Adipose tissue (tissue), 3 donors: ENCODE data around the gene ADGRG6. TPM values are rescaled to one million over a fixed set of nuclear protein-coding genes. Genes with fewer than 3 reads are reported as not detected.

Source experiments
- H3K27ac ChIP-seq: one replicate; pipeline ENCODE4 v1.5.1; 2013; ENCODE audit warnings: low read depth, low read length
- WGBS, 3 donors: extraction: QIAGEN DNeasy Blood & Tissue Kit; methylation state at CpG; one replicate each; pipeline ENCODE4 v1.1.7; 2013; 5-methylcytosine and 5-hydroxymethylcytosine counted together
- polyA plus RNA-seq, 3 donors: library from polyadenylated mRNA; stranded (reverse); fragments of 200-250 nt; gene quantifications; one replicate each; pipeline ENCODE4 v1.2.3, GENCODE V29; 2013
- donor health status: healthy with polysubstance abuse.
- donor health status: Bipolar disorder and iron deficiency.
- donor health status: healthy.

ADGRG6 gene
- polyA plus RNA-seq, 3 donors = 1.3 to 2.8 (median 1.9) TPM

DNA sequence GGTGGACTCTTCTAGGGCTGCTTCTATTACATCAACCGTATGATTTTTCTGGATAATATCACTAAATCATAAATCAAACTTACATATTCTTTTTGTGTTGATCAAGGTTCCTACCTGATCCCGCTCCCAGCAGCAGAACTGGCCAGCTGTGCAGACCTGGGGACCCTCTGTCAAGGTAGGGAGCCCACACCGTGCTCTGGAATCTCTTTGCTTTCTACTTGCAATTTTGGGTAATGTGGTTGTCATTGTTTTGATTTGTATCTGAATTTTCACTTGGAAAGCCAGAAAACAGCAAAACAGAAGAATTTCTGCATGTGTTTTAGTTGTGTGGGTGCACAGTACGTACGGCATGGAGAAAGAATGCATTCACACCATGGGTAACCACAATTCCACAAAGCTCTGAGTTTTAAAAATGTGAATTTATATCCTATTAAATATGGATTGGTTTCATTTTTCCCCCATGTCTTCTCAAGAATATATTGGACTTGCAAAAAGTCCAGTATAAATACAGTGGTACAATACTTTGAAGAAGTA is 80.1 kb downstream of the ADGRG6 start:
- no peak overlapping the region for H3K27ac ChIP-seq
- 71 to 85% (median 81%) methylated on average over 5 of the region's 5 CpGs for WGBS, 3 donors

DNA sequence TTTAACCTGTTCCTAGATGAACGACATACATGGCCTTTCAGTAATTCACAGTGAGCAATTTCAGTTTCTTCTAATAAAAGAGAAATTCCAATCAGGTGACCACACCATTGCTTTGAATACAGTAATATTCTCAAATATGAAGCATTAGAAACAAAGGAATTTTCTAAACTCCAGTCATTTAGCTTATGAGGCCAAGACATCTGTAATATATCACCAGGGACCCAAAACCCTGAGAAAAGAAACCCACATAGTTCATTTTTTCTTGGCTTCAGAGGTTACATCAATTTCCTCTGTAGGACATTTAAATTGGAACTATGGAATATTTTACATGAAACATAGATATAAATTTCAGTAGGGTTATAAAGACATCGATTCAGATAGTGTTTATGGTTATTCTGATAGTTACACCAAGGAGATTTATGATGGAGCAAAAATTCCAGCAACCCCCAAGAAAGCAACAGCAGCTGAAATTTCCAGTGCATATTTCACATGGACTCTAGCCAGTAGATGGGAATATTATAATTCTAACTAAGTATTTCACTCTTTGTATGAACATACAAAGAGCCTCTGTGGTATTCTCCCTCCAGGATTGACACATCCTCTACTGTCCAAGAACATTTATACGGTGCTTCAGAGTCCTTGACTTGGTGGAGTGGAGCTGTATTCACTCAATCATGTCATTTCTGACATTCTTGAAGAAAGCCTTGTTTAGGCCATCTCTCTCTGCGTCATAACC is 82.9 kb downstream of the ADGRG6 start:
- WGBS, 3 donors = 62 to 81% (median 67%) methylated on average over 4 of the region's 4 CpGs

DNA sequence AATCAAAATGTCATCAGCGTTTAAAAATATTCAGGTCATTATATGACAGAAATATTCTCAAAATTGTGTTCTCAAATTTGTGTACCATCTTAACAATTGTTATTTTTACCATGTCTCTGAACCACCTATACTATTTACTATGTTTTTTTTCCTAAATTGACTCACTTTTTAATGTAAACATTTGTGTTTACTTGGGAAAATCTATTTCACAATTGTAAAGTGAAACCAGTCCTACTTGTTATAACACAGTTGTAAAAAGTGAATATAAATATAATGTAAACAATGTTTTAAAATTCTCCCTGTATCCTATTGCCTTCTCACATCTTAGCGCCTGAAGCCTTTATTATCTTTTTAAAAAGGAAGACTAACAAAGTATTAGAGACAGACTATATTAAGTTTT is 83.5 kb downstream of the ADGRG6 start:
- no peak overlapping the region for H3K27ac ChIP-seq
- WGBS, 3 donors = 87 to 90% (median 88%) methylated on average over 2 of the region's 2 CpGs

More for the DNA sequence above, 82.9 kb downstream of the ADGRG6 start:
- no peak overlapping the region for H3K27ac ChIP-seq

DNA sequence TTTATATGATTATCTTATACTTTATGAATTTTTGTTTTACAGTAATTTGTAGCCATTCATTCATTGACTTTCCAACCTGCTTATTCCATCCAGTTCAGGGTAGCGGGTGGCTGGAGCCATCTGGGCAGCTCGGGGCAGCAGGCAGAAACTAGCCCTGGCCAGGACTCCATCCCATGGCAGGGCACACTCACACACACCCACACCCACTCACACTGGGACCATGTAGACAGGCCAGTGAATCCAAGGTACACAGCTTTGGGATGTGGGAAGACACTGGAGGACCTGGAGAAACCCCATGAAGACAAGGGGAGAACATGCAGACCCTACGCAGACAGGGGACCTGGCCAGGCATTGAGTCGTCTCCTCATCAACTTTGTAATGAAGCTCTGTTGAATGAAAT is 84.8 kb downstream of the ADGRG6 start:
- 92 to 95% (median 92%) methylated on average over 4 of the region's 4 CpGs for WGBS, 3 donors
- no peak overlapping the region for H3K27ac ChIP-seq

DNA sequence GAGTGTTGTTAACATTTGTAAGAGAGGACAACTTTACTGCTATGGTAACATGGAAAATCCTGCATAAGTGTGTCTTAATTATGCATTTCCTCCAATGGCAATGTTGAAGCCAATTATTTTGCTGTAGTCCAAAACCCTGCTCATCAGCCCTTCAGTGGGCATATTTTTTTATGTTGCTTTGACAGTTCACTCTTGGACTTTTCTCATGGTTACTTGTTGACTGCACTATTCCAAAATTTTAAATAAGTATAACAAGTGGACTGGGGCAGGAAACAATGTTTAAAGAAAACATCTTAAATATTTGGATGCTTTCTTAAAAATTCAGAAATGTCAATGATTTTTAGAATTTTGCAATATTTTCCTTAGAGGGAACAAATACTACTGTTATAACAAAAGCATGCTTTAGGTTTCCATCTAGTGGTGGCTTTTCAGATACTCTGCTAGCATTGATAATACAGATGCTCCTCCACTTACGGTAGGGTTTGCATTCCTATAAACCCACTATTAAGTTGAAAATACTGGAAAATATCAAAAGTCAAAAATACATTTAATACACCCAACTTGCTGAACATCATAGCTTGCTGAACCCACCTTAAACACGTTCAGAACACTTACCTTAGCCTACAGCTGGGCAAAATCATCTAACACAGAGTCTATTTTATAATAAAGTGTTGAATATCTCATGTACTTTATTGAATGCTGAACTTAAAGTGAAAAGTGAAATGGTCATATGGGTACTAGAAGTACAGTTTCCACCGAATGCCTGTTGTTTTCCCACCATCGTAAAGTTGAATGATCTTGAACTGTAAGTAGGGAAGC is 86.4 kb downstream of the ADGRG6 start:
- H3K27ac ChIP-seq = no peak overlapping the region
- 29 to 37% (median 34%) methylated on average over 4 of the region's 4 CpGs for WGBS, 3 donors

DNA sequence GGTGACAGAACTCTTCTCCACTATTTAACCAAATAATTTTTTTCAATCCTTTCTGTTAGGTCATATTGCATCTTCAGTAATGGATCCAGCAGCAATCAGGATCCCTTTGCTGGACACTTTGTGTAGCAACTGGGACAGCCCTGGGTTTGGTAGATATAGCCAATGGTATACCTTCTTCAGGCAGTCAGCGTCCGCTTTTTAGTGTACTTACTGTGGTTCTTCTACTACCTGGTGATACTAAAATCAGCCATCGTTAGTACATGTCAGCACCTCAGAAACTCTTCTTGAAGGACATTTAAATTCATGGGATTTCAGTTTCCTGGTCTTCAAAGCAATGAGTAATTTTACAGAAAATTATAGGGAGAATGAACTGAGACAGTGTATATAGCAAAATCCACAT is 93.5 kb downstream of the ADGRG6 start:
- H3K27ac ChIP-seq = no peak overlapping the region
- 81 to 91% (median 87%) methylated on average over 3 of the region's 3 CpGs for WGBS, 3 donors

DNA sequence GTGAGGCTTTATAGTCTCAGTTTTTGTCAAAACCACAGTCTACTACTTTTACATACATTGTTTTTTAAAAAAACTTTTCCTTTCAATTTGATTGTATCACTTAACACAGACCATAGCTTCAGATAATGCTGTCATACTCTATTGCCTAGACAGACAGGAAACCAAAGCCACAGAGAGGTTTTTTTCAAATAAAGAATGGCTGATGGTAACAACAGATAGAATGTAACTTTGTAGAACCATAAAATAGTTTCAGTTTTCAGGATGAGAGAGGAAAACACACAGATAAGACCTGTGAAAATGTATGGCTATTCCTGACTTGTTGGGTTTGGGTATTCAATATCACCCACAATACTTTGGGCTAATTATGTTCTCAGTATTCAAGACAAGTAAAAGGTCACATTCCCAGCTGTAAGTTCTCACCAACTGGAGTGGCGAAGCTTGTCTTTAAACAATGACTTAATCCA is 94.0 kb downstream of the ADGRG6 start:
- 63 to 77% (median 69%) methylated on average over 1 of the region's 1 CpG for WGBS, 3 donors
- H3K27ac ChIP-seq = no peak overlapping the region

DNA sequence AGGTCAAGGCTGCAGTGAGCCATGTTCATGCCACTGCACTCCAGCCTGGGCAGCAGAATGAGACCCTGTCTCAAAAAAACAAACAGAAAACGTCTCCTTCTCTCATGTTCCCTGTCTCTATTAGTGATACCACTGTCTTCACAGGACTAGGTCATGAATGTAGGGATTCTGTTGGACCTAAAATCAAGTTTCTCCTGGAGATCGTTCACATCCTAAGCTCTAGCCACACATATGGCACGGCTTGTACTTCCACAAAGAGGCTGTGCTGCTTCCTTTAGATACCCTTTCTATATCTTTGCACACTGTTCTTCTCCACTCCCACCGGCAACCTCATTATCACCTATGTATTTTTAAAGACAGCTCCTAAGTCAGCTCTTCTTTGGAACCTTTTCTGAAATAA is 96.5 kb downstream of the ADGRG6 start:
- 73 to 92% (median 82%) methylated on average over 4 of the region's 4 CpGs for WGBS, 3 donors

DNA sequence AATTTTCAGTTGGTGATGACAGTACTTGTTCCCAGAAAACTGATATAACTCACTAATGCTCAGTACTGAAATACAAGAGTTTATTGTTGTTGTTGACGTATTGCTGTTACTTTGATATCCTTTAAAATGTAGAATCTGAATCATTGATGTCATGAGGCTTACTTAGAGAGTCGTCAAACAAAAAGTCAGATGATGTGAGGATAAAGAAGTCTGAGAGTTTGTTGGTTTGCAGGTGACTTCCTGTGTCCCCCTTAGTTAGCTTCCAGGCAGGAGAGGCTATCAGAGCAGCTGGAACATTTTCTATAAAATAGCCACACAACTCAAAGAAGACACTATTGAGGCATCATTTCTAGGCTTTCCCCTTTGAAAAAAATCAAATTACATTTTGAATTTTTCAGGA is 97.9 kb downstream of the ADGRG6 start:
- WGBS, 3 donors = 87 to 90% (median 88%) methylated on average over 2 of the region's 2 CpGs
- no peak overlapping the region for H3K27ac ChIP-seq

More for the DNA sequence above, 96.5 kb downstream of the ADGRG6 start:
- no peak overlapping the region for H3K27ac ChIP-seq

DNA sequence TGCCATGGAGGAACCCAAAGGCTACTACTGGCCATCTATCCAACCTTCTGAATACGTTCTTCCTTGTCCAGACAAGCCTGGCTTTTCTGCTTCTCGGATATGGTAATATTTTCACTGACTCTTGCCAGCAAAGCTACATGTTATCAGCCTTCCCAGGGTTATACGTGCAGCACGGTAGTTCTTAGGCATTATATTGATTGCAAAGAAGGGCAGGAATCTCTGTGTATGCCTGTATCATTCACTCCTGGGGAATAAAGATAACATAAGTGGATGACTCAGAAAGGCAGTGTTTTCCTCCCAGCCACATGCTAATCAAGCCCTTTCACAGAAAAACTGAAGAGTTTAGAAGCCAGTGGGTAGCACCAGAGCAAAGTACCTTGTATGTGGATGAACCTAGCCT is 98.7 kb downstream of the ADGRG6 start:
- 40 to 71% (median 70%) methylated on average over 4 of the region's 4 CpGs for WGBS, 3 donors
- no peak overlapping the region for H3K27ac ChIP-seq

DNA sequence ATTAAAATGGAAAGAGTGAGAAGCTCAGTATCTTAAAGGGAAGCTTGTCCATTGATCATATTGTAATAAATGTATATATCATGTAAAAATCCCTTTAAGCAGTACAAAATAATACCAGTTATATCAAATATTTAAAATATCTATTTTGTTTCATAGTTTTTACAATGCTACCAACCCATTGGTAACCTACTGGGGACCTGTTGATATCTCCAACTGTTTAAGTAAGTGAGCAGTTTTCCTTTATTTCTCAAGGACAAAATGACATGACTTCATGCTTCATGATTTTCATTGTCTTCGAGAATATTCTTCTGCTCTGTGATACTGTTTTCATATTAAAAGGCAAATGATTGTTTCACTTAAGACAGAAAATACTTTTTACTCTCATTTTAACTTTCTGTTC is 100.0 kb downstream of the ADGRG6 start:
- 82 to 86% (median 83%) methylated on average over 1 of the region's 1 CpG for WGBS, 3 donors
- no peak overlapping the region for H3K27ac ChIP-seq

DNA sequence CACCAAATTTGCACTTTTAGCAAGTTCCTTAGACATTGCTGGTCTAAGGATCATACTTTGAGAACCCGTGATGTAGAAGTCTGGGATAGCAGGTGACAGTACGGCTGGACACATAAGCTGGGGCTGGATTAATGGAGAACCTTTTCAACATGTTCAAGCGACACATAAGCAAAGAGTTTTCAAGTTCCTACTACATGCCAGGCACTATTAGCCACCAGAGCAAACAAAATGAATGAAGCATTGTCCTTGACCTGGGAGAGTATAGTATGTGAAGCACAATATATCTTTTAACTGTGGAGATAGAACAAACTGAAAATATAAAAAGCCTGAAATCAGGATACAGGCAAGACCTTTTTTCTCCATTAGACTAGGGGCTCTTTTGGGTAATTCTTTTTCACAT is 102.9 kb downstream of the ADGRG6 start:
- H3K27ac ChIP-seq = no peak overlapping the region
- 92 to 97% (median 96%) methylated on average over 3 of the region's 3 CpGs for WGBS, 3 donors

DNA sequence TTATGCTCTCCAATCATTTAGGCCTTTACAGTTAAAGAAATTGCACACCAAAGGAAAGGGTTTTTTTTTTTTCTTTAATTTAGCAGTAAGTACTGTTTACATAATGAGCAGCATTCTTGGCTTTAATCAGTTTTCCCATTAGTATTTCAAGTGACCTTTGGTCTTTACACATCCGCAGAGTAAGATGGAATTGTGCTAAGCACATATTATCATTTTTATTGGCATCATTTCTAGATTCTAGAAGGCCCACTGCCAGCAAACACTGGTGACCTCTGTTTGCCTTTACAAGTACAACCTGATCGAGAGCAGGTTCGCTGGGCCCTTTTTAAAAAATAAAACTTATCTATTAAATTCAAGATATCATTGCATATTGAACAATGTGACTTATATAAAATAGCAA is 104.3 kb downstream of the ADGRG6 start:
- no peak overlapping the region for H3K27ac ChIP-seq
- 14 to 65% (median 56%) methylated on average over 3 of the region's 3 CpGs for WGBS, 3 donors

DNA sequence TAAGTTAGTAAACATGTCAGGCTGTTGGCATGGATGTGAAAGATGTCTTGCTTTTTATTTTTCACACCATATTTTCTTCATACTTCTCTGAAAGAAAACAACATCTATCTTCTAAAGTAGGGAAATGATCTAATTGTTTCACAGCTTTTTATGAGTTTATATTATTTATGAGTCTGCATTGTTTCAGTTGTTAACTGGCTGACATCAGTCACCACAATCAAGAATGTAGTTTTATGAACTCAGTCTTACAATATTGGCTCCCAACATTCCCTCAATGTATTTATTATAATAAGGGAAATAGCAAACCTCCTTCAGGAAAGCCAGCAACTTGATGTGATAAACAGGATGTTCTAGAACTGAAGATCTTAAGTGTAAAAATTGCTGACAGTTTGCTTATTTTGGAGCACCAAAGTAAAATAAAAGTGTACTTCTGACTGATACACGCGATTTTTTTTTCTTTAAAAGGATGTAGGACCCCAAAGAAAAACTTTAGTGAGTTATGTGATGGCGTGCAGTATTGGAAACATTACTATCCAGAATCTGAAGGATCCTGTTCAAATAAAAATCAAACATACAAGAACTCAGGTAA is 106.0 kb downstream of the ADGRG6 start:
- H3K27ac ChIP-seq = no peak overlapping the region
- 65 to 79% (median 66%) methylated on average over 3 of the region's 3 CpGs for WGBS, 3 donors

DNA sequence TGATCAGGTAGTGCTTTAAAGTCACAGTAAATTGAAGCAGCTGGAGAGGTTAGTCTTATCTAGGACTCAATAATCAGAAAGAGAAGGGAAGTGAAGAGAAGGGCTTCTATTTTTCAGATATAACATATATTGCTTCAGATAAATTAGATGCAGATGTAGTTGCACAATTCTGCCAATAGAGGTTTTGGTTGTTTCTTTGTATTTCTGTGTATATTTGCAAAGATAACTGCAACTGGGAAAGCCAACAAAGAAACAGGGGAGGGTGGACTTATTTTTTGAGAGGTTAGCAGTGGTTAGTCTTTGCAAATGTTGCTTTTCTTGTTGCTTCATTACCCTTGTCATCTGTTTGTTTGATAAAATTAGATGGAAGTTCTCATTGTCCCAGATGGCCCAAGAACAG is 106.6 kb downstream of the ADGRG6 start:
- no peak overlapping the region for H3K27ac ChIP-seq

DNA sequence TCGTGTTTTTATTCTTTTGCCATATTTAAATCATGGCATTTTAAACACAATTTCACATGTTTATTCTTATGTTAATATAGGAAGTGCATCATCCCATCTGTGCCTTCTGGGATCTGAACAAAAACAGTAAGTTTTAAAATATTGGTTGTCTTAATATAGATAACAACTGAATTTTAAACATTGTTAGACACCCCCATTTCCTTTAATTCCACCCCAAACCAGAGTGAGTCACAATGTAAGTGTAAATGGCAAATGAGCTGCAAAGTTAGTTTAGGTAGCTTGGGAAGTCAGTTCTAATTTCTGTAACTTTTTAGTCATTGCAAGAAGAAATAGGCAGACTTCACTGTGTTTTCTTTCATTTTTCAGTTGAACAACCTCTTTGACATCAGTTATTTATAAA is 108.0 kb downstream of the ADGRG6 start:
- WGBS, 3 donors = 61 to 83% (median 75%) methylated on average over 1 of the region's 1 CpG
- H3K27ac ChIP-seq = no peak overlapping the region

DNA sequence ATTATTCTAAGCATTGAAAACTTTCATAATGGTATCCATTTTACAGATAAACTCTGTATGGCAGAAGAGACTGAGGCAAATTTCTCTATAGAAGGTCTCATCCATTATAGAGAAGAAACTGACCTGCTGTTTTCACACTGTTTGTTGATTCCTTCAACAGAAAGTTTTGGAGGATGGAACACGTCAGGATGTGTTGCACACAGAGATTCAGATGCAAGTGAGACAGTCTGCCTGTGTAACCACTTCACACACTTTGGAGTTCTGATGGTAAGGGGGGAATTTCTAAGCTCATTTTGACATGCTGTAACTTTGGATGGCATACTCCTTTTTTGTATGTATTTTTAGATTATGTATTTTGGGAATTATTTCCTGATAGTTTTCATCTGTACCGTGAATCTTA is 109.3 kb downstream of the ADGRG6 start:
- H3K27ac ChIP-seq = no peak overlapping the region
- WGBS, 3 donors = 85 to 88% (median 87%) methylated on average over 2 of the region's 2 CpGs

DNA sequence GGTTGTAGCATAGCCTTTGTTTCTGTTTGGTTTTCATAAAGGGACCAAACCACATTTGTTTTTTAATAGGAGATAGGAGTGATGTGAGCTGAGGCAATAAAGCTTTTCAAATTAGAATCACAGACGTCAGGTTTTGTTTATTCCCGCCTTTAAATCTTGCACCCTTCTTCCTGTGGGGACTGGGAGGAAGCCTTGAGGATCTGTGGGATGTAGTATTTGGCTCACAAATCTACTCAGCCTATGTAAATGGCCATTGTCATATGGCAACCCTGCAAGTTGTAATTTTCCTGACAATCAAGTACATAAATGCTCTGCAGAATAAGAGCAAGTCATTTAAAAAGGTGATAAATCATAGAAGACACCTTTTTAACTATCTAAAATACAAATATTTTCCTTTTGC is 110.4 kb downstream of the ADGRG6 start:
- 53 to 68% (median 58%) methylated on average over 2 of the region's 2 CpGs for WGBS, 3 donors
- no peak overlapping the region for H3K27ac ChIP-seq

DNA sequence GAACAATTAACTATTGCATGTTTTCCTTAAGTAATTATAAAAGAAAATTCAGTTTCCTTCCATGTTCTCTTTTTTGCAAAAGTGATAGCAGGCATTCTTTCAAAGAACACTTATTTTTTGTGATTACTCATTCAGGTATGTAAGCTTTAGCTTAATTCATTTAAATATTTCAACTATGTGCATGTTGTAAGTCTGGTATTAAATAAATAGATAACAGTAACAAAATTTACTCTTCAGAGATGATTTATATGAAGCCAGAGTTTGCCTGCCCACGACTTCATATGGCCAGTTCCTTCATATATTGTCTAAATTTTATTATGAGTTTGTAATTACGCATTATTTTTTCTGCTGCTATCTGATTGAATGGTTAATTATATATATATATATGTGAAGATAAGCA is 110.9 kb downstream of the ADGRG6 start:
- H3K27ac ChIP-seq = no peak overlapping the region
- 88 to 89% (median 89%) methylated on average over 2 of the region's 2 CpGs for WGBS, 3 donors
